Left lung (tissue), 10 donors: ENCODE measurements around the gene HSP90AB1. TPM values are rescaled to one million over a fixed set of nuclear protein-coding genes. Genes with fewer than 3 reads are reported as not detected.

Source experiments
- ATAC-seq: fragments of 200-7000 bp; cut with Tn5 transposase; one replicate; pipeline ENCODE4 v1.9.1; 2020; ENCODE audit warnings: moderate library complexity
- DNase-seq, 4 donors: peaks; one replicate each; pipeline ENCODE4 v3.0.0-alpha.2; 2013 to 2020
- H3K27ac ChIP-seq, 2 donors: fragments of 200-600 bp; sonication (generic) in 1 of 2; one replicate each; pipeline versions ENCODE4 v1.5.0 to v1.8.0; 2020 to 2021
- H3K27me3 ChIP-seq, 2 donors: fragments of 200-600 bp; sonication (generic) in 1 of 2; one replicate each; pipeline versions ENCODE4 v1.5.0 to v1.8.0; 2020 to 2021
- H3K36me3 ChIP-seq, 2 donors: fragments of 200-600 bp; sonication (generic) in 1 of 2; one replicate each; pipeline versions ENCODE4 v1.5.0 to v1.8.0; 2020 to 2021
- H3K4me1 ChIP-seq, 2 donors: fragments of 200-600 bp; one replicate each; pipeline ENCODE4 v1.8.0; 2021
- H3K4me3 ChIP-seq, 2 donors: fragments of 200-600 bp; sonication (generic) in 1 of 2; one replicate each; pipeline versions ENCODE4 v1.5.0 to v1.8.0; 2020 to 2021; ENCODE audit warnings: mild to moderate bottlenecking in 1 of 2
- H3K9me3 ChIP-seq, 2 donors: fragments of 200-600 bp; sonication (generic) in 1 of 2; one replicate each; pipeline versions ENCODE4 v1.5.0 to v1.8.0; 2020 to 2021
- intact Hi-C, 2 donors: fragments of 100-400 bp; cut with DNase I; formaldehyde crosslinking; loops; one replicate each; pipeline versions ENCODE4 v1.11.2 to v1.14.2; 2022
- polyA plus RNA-seq, 6 donors: library from polyadenylated mRNA; unstranded; fragments of 120-200 nt; gene quantifications; one replicate each; pipeline ENCODE4 v1.2.1, GENCODE V29; 2013; ENCODE audit not compliant: insufficient read length in 6 of 6
- total RNA-seq, 2 donors: library from RNA; stranded (reverse); fragmentation: NEBNext Ultra II Directional; extraction: Animal tissue kit (Norgen Biotek cat#: 25700); gene quantifications; one replicate each; pipeline ENCODE4 v1.2.1, GENCODE V29; 2021
- TF ChIP-seq, protein P1 (sequence below), 2 donors: fragments of 200-600 bp; sonication (generic) in 1 of 2; IDR thresholded peaks; one replicate each; pipeline versions ENCODE4 v1.5.0 to v1.8.0; 2021; ENCODE audit warnings: antibody characterized with exemption in 2 of 2
- donor health status: DM: no; HTN: yes; CAD: no.
- donor health status: DM: no; HTN: no; CAD: no.

The HSP90AB1 gene
- total and polyA plus RNA-seq, 8 donors, result 726 to 1,444 (median 1,251) TPM

DNA sequence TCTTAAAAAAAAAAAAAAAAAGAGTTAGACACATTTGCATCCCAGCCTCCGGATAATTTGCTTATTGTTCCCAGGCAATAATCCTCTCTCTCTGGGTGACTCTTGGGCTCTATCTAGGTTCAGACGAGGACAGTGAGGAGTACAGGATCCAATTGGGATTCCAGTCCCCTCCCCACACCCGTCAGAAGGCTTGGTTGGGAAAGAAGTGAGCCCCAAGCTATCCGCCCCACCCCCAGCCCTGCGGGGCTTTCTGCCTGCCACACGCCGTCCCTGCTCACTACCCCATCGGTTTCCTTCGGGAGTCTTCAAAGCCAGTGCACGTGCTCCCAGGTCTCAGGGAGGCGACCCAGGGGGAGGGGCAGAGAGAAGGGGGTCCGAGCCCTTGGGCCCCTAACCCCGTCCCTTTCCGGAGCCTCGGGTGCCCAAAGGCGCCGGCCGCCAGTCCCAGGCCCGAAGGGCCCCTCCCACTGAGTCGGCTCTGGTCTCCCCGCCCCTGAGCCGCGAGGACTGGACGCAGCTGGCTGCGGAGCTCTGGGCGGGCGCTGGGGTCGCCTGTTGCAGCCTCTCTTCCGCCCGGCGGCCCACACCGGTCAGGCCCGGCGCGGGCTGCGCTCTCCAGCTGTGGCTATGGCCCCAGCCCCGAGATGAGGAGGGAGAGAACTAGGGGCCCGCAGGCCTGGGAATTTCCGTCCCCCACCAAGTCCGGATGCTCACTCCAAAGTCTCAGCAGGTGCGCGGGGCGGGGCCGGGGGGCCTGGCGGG lies 27.7 kb upstream of the HSP90AB1 start:
- H3K9me3 ChIP-seq, result no peaks in the 10 kb centered on the region
- peak; percentile 87 to 96 (median 92) for DNase-seq
- TF ChIP-seq, protein P1, sequence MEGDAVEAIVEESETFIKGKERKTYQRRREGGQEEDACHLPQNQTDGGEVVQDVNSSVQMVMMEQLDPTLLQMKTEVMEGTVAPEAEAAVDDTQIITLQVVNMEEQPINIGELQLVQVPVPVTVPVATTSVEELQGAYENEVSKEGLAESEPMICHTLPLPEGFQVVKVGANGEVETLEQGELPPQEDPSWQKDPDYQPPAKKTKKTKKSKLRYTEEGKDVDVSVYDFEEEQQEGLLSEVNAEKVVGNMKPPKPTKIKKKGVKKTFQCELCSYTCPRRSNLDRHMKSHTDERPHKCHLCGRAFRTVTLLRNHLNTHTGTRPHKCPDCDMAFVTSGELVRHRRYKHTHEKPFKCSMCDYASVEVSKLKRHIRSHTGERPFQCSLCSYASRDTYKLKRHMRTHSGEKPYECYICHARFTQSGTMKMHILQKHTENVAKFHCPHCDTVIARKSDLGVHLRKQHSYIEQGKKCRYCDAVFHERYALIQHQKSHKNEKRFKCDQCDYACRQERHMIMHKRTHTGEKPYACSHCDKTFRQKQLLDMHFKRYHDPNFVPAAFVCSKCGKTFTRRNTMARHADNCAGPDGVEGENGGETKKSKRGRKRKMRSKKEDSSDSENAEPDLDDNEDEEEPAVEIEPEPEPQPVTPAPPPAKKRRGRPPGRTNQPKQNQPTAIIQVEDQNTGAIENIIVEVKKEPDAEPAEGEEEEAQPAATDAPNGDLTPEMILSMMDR (IDR thresholded peaks at IDR 0.05), result no peak
- H3K27ac ChIP-seq, result peak overlapping the region; percentile 74 to 76
- ATAC-seq, result peak; percentile 84
- H3K36me3 ChIP-seq, result no peaks in the 10 kb centered on the region
- intact Hi-C loops, result no loop called here
- H3K4me1 ChIP-seq, result peaks cover 36 to 65% of the 10 kb centered on the region in 2 donors
- H3K4me3 ChIP-seq, result peak overlapping the region; percentile 40 to 50
- no peaks in the 10 kb centered on the region for H3K27me3 ChIP-seq

DNA sequence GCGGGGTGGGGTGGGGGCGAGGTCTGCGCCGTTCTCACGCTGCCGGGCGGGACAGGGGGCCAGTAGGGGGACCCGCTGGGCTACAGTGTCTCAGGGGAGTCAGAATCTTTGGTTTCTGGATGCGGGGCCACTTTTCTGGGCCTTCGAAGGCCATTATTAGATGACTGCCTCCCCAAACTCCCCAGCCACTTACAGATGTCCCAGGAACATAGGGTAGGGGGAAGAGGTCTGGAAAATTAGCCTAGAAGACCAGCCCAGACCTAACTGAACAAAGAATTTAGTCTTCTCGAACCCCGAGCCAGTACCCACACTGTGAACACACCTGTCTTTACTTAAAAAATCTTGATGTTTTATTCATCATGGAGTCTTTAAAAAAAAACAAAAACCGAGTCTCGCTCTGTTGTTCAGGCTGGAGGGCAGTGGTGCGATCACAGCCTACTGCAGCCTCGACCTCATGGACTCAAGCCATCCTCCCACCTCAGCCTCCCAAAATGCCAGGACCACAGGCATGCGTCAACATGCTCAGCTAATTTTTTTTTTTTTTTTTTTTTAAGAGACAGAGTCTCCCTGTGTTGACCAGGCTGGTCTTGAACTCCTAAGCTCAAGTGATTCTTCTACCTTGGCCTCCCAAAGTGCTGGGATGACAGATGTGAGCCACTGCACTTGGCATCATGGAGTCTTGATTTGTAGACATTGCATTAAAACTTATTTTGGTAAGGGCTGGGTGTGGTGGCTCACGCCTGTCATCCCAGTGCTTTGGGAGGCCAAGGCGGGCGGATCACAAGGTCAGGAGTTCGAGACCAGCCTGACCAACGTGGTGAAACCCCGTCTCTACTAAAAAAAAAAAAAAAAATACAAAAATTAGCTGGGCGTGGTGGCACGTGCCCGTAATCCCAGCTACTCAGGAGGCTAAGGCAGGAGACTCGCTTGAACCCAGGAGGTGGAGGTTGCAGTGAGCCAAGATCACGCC lies 26.8 kb upstream of the HSP90AB1 start:
- Histone ChIP-seq H3K4me1 (peaks cover 38 to 74% of the 10 kb centered on the region in 2 donors), H3K36me3 (no peaks in the 10 kb centered on the region), H3K27me3 (no peaks in the 10 kb centered on the region), H3K9me3 (no peaks in the 10 kb centered on the region), H3K4me3 (peak overlapping the region; percentile 40 to 50), H3K27ac (peak overlapping the region; percentile 74 to 76)
- DNase-seq, result no peak
- intact Hi-C loops, result no loop called here
- no peak for ATAC-seq
- TF ChIP-seq, protein P1 (IDR thresholded peaks at IDR 0.05), result no peak

DNA sequence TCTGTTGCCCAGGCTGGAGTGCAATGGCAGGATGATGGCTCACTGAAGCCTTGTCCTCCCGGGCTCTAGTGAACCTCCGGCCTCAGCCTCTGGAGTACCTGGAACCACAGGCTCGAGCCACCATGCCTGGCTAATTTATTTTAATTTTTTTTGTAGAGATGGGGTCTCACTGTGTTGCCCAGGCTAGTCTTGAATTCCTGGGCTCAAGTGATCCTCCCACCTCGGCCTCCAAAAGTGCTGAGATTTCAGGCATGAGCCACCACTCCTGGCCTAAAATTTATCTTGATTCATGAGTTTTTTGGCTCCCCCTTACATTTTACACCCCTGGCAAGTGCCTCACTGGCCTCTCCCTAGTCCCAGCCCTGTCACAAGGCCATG lies 26.0 kb upstream of the HSP90AB1 start:
- no peaks in the 10 kb centered on the region for H3K27me3 ChIP-seq
- peaks cover 38 to 75% of the 10 kb centered on the region in 2 donors for H3K4me1 ChIP-seq
- TF ChIP-seq, protein P1 (IDR thresholded peaks at IDR 0.05), result no peak
- H3K36me3 ChIP-seq, result no peaks in the 10 kb centered on the region
- no peaks in the 10 kb centered on the region for H3K9me3 ChIP-seq
- no peak overlapping the region for H3K4me3 ChIP-seq
- H3K27ac ChIP-seq, result peak overlapping the region; percentile 51 to 69
- ATAC-seq (no peak), DNase-seq (no peak)
- intact Hi-C loops, result no loop called here

GRCh38 chr6:44221291-44221960 lies 25.5 kb upstream of the HSP90AB1 start:
- TF ChIP-seq, protein P1 (IDR thresholded peaks at IDR 0.05), result peak; percentile 66 to 83
- Histone ChIP-seq H3K27ac (peak overlapping the region; percentile 51 to 69), H3K27me3 (no peaks in the 10 kb centered on the region), H3K36me3 (no peaks in the 10 kb centered on the region), H3K4me3 (no peak overlapping the region), H3K4me1 (peaks cover 38 to 80% of the 10 kb centered on the region in 2 donors), H3K9me3 (no peaks in the 10 kb centered on the region)
- intact Hi-C loops, result no loop called here
- ATAC-seq (peak; percentile 58), DNase-seq (peak in 3 of 4 donors; percentile 85 to 93 (median 89))
